ENCODE data around the gene C20orf204.

The C20orf204 gene, protein sequence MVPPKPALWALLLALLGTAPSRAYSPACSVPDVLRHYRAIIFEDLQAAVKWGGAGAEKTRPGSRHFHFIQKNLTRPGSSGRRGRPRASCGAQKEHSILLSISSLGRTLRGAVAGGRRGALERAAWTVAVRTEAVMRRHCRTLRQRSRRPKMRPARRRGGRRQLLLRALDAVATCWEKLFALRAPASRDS

DNA sequence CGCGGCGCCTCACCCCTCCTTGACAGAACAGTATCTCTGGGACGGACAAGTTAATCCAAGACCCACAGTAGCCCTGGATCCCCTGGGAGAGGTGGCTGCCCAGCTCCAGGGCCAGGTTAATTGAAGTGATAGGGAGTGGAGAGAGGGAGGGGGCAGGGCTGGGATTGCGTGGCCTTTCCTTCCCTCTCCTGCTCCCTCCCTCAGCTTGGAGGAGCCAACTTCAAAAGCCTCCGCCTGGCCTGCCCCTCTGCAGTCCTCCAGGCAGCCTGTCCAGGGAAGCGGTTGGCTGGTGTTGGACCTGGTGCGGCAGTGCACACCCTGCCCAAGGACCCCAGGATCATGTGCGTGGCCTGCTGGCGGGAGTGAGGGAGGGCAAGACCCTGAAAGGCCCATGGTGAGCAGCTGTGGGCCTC lies at the start of gene C20orf204:
TSS of gene C20orf204 (plus strand) at position 250 of the 413 bp plus-strand sequence. CDS start at position 392, 142 bp downstream.
- Histone ChIP-seq H3K4me1 (ENCODE audit: low read length) (no peaks in the 10 kb centered on the region), H3K9me2 (replicated peaks; ENCODE audit: insufficient read depth, low read length) (no peaks in the 10 kb centered on the region), H4K20me1 (ENCODE audit: insufficient read depth, low read length) (no peaks in the 10 kb centered on the region), H3K27me3 (replicated peaks; ENCODE audit: insufficient read depth, low read length) (peaks cover 20% of the 10 kb centered on the region), H3K79me2 (ENCODE audit: low read length) (no peaks in the 10 kb centered on the region), H2AFZ (ENCODE audit: low read length) (no peak within 1 kb of the TSS), H3F3A (ENCODE audit: insufficient read depth, low read length) (no peaks in the 10 kb centered on the region), H3K9me3 (replicated peaks; ENCODE audit: insufficient read depth, low read length) (no peaks in the 10 kb centered on the region), H3K9ac (ENCODE audit: low read length) (no peak within 1 kb of the TSS), H3K36me3 (replicated peaks; ENCODE audit: insufficient read depth, low read length) (no peaks in the 10 kb centered on the region), H3K4me3 (ENCODE audit: low read length) (no peak within 1 kb of the TSS), H3K27ac (ENCODE audit: low read length) (no peak within 1 kb of the TSS), H3K4me2 (ENCODE audit: low read depth, low read length) (no peak within 1 kb of the TSS)
- TF ChIP-seq EZH2phosphoT487 (IDR thresholded peaks at IDR 0.05; ENCODE audit: low read length): no peak
- no peak for TF ChIP-seq EZH2 (optimal IDR thresholded peaks at IDR 0.05; ENCODE audit: low read depth, low read length)
- TF ChIP-seq, protein P1, sequence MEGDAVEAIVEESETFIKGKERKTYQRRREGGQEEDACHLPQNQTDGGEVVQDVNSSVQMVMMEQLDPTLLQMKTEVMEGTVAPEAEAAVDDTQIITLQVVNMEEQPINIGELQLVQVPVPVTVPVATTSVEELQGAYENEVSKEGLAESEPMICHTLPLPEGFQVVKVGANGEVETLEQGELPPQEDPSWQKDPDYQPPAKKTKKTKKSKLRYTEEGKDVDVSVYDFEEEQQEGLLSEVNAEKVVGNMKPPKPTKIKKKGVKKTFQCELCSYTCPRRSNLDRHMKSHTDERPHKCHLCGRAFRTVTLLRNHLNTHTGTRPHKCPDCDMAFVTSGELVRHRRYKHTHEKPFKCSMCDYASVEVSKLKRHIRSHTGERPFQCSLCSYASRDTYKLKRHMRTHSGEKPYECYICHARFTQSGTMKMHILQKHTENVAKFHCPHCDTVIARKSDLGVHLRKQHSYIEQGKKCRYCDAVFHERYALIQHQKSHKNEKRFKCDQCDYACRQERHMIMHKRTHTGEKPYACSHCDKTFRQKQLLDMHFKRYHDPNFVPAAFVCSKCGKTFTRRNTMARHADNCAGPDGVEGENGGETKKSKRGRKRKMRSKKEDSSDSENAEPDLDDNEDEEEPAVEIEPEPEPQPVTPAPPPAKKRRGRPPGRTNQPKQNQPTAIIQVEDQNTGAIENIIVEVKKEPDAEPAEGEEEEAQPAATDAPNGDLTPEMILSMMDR (IDR thresholded peaks at IDR 0.05; ENCODE audit: low read length): no peak
- DNase-seq: no peak

DNA sequence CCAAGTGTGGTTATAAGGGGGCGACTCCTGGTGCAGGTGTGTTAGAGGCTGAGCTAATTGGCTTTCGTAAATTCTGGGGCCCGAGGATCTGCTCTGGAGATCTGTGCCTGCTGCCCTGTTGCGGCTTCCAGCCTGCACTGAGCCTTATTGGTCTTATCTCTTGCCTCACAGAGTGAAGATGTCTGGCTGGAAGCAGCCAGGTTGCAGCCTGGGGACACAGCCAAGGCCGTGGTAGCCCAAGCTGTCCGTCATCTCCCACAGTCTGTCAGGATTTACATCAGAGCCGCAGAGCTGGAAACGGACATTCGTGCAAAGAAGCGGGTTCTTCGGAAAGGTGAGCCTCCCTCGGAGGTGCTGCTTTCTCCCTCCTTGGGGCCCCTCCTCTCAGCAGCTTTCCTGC lies 35.1 kb upstream of the C20orf204 start:
- Histone ChIP-seq H3K36me3 (replicated peaks; ENCODE audit: insufficient read depth, low read length) (peaks cover 8% of the 10 kb centered on the region; the same call in 1 of the 2 replicates), H3K4me1 (ENCODE audit: low read length) (no peaks in the 10 kb centered on the region)

DNA sequence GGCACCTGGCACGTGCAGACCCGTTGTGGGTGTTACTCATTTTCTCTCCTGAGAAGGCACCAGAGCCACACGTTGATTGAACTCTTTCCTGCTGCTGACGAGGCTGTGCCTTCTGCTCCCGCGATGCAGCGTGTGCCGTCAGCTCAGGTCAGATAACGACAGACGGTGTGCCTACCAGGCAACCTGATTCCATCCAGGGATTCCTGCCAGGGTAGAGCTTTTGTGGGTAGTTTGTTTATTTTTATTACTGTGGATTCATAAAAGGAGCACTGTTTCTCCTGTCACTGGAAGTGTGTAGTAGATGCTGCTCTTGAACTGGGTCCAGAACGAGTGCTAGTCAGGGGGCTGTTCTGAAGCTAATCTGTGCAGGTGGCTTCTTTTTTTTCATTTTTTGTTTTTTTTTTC lies 34.4 kb upstream of the C20orf204 start:
- no peak for DNase-seq
- no peaks in the 10 kb centered on the region for H4K20me1 ChIP-seq (ENCODE audit: insufficient read depth, low read length)
- no peak overlapping the region for H3K4me2 ChIP-seq (ENCODE audit: low read depth, low read length)
- no peak overlapping the region for H3K9ac ChIP-seq (ENCODE audit: low read length)
- H3K4me3 ChIP-seq (ENCODE audit: low read length): no peak overlapping the region
- H3K27ac ChIP-seq (ENCODE audit: low read length): no peak overlapping the region
- H3K36me3 ChIP-seq (replicated peaks; ENCODE audit: insufficient read depth, low read length): peaks cover 8% of the 10 kb centered on the region; the same call in 1 of the 2 replicates
- no peaks in the 10 kb centered on the region for H3K9me3 ChIP-seq (replicated peaks; ENCODE audit: insufficient read depth, low read length)
- TF ChIP-seq, protein P1 (IDR thresholded peaks at IDR 0.05; ENCODE audit: low read length): no peak
- TF ChIP-seq EZH2 (optimal IDR thresholded peaks at IDR 0.05; ENCODE audit: low read depth, low read length): no peak
- TF ChIP-seq EZH2phosphoT487 (IDR thresholded peaks at IDR 0.05; ENCODE audit: low read length): no peak
- H3F3A ChIP-seq (ENCODE audit: insufficient read depth, low read length): no peaks in the 10 kb centered on the region
- H3K4me1 ChIP-seq (ENCODE audit: low read length): no peaks in the 10 kb centered on the region
- H3K27me3 ChIP-seq (replicated peaks; ENCODE audit: insufficient read depth, low read length): no peaks in the 10 kb centered on the region
- H3K9me2 ChIP-seq (replicated peaks; ENCODE audit: insufficient read depth, low read length): no peaks in the 10 kb centered on the region
- H2AFZ ChIP-seq (ENCODE audit: low read length): no peak overlapping the region
- peaks cover 10% of the 10 kb centered on the region; the same call in 1 of the 2 replicates for H3K79me2 ChIP-seq (ENCODE audit: low read length)

More for the DNA sequence above, 35.1 kb upstream of the C20orf204 start:
- H3K9me2 ChIP-seq (replicated peaks; ENCODE audit: insufficient read depth, low read length): no peaks in the 10 kb centered on the region
- H3F3A ChIP-seq (ENCODE audit: insufficient read depth, low read length): no peaks in the 10 kb centered on the region
- no peak overlapping the region for H3K27ac ChIP-seq (ENCODE audit: low read length)
- H3K27me3 ChIP-seq (replicated peaks; ENCODE audit: insufficient read depth, low read length): no peaks in the 10 kb centered on the region
- H3K9ac ChIP-seq (ENCODE audit: low read length): no peak overlapping the region
- H4K20me1 ChIP-seq (ENCODE audit: insufficient read depth, low read length): no peaks in the 10 kb centered on the region
- H3K9me3 ChIP-seq (replicated peaks; ENCODE audit: insufficient read depth, low read length): no peaks in the 10 kb centered on the region
- no peak overlapping the region for H2AFZ ChIP-seq (ENCODE audit: low read length)
- no peak overlapping the region for H3K4me3 ChIP-seq (ENCODE audit: low read length)
- no peak for DNase-seq
- TF ChIP-seq EZH2 (optimal IDR thresholded peaks at IDR 0.05; ENCODE audit: low read depth, low read length) (no peak), EZH2phosphoT487 (IDR thresholded peaks at IDR 0.05; ENCODE audit: low read length) (no peak)
- TF ChIP-seq, protein P1 (IDR thresholded peaks at IDR 0.05; ENCODE audit: low read length): no peak
- peaks cover 10% of the 10 kb centered on the region; the same call in 1 of the 2 replicates for H3K79me2 ChIP-seq (ENCODE audit: low read length)
- no peak overlapping the region for H3K4me2 ChIP-seq (ENCODE audit: low read depth, low read length)

All from MM.1S (cell line).